Stimulated activated CD4-positive, alpha-beta T cell treated with anti-CD3 and anti-CD28 coated beads, Interleukin-15, amount 100 ng/mL, for 24 hours (primary cell): ENCODE results near the gene CASZ1.

Source experiments
- DNase-seq: peaks from one replicate; pipeline ENCODE4 v3.0.0-alpha.2; 2020

Gene CASZ1

DNA sequence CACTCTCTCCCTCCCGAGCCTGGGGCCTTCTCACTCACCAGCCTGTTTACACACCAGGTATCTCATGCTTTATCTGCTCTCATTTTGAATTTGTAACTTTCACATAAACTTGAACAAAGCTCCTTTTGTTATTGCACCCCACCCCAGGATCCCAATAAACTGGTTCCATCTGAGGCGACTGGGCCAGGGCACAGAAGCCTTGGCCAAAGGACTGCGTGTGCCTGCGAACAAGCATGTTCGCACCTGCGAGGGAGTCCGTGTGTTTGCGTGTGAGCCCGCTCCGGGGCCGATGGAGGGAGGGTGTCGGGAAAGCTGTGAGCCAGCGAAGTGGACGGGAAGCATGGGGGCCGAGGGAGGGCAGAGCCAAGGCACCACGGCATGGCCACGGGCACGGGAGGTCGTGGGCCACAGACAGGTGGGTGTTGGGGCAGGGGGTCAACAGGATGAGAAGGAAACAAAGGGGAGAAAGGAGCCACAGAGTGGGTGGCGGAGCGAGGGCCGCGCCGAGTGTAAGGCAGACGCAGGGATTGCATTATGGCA is 98.8 kb downstream of the CASZ1 start:
- no peak for DNase-seq

DNA sequence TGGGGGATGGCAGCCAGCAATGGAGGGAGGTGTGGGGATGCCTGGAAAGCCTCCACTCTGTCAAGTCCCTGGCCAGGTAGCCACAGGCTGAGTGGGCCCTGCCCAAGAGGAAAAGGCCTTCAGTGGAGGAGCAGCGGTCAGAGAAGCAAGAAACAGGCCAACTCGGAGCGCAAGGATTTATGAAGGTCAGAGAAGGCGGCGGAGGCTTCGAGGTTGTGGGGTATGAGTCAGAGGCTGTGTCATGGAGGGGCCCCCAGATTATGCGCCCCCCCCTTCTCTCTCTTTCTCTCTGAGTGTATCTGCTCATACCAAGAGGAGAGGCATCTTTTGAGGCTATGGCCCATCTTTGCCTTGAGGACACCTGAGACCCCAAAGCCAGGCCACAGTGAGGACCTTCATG is 99.5 kb downstream of the CASZ1 start:
- peak; percentile 43 for DNase-seq

DNA sequence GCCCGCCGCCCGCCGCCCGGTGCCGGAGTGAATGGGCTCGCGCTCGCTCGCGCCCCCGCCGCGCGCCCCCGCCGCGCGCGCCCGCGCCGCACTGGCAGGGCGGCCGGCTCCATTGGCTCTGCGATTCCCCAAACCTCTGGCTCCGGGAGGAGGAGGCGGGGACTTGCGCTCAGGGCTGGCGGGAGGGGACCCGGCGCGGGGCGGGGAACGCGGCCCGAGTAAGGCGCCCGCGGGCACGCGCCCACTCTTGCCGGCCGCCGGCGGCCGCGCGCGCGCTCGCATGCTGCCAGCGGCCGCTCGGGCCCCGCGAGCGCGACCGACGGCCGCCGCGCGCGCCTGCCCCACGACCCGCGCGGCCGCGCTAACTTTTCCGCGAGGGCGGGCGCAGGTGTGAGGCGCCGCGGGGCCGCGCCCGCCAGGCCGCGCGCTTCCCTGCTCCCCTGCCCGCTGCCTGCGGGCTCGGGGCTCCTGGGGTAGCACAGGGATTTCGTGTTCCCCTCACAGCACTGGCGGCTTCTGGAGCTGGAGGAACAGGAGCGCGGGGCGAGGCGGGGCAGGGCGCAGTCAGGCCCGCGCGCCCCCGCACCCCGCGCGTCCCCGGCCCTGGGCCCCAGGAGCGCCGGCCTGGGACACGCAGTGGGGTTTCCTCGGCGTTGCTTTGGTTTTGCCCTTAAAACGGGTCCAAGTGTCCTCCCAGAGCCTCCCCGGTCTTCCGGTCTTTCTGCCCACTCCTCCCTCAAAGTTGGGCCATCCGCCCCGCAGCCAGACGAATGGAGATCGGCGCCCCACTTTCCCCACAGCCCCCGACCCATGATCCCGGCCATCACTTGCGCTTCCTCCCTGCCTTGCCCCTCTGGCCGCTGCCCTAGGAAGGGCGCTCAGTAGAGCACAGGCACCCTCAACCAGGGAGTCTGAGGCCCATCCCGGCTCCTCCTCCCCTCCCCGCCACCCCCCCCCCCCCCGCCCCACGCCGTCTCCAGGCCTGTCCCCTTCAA is 101.5 kb downstream of the CASZ1 start:
- DNase-seq = peak; percentile 84

DNA sequence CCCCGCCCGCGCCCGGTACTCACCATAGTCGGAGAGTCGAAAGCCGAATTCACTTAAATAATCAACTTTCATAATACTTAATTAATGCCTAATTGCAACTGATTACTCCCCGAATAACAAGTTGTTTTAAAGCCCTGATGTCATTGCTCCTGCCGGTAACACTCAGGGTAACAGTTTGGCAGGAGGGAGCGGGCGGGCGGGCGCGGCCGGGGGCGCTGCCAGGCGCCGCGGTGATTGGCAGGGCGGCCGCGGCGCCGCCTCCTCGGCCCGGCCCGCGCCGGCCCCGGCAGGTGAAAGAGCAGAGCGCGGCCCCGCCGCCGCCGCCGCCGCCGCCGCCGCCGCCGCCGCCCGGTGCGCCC is 102.2 kb downstream of the CASZ1 start:
- peak; percentile 64 for DNase-seq

DNA sequence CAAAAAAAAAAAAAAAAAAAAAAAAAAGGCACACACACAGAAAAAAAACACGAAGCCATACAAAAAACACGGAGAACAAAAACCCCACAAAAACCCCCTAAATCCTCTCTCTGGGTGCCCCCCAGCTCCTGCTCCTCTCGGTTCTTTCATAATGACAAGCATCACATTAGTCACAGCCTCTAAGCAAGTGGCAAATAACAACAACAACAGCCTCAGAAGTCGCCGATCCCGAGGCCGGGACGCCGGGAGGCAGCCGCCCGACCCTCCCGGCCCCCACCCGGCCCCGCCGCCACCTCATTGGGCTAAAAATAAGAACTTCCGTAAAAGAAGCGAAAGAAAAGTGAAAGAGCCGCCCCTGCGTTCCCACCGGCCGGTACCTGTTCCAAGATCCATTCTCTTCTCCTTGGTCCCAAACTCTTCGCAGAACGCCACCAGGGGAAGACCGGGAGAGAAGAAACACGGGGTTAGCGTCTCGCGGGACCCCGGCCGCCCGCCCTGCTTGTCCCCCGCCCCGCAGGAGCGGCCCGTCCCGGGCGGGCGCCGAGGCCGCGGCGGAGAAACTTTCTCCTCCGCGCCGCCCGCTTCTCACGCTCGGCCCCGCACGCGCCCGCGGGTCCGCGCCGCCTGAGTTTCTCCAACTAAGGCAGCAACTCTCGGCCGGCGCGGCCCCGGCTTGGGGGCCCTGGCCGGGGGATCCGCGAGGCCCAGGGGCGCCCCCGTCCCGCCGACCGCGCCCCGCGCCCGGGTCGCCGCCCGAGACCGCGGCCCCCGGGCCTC is 102.8 kb downstream of the CASZ1 start:
- DNase-seq = peak; percentile 53

DNA sequence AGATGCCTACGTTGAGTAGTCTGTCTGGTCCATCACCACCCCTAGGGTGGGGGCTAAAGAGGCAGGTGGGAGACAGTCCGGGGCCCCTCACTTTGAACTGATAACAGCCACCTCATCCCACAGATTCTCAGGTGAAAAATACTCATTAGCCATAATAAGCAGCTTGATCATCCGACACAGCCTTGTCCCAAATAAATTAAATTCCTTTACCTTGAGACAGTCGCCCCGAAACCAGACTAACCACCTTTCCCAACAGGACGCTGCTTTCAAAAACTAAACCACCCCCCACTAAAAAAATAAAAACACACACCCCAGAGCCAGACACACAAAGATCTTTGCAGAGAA is 103.3 kb downstream of the CASZ1 start:
- DNase-seq = no peak

DNA sequence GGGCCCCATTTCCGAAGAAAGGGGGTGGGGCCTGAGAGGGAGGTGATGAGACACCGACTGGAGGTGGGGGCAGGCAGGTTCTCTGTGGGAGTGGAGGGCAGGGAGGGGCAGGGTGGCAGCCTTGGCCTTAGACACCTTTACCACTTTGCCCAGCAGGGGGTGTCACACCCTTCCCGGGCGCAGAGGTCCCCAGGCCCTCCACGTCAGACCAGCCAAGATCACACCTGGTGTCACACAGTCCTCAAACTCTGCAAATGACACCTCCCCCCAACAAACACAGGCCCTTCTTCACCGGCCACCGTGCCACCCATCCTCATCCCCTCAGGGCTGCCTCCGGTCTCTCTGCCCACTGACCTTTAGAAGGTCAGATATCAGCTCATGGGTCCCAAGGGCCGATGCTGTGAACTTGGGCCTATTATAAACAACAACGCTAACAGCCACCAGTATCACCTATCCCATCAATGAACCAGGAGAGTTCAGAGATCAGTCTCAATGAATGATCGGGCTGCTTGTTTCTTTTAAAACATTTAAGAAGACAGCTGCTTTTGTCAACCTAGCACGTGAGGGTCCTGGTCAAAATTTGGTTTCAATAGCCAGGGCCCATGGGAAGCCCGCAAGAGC is 103.9 kb downstream of the CASZ1 start:
- DNase-seq = peak; percentile 83

DNA sequence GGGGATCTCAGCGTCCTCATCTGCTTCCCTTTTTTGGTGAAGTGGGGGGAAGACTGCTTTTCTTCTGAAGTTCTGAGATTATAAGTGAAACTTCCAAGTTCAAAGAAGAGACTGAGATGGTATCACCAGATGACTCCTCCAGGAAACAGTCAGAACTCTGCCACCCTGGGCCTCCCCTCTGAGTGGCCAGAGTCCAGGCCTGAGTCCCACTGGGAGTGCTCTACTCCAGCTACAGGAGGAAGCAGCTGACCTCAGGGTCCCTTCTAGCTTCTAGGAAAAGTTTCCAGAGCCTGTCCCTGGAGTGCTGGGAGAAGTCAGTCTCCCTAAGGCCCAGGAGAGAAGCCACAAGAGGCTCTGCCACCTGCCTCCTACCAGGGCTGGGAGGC is 104.7 kb downstream of the CASZ1 start:
- DNase-seq = peak; percentile 45

DNA sequence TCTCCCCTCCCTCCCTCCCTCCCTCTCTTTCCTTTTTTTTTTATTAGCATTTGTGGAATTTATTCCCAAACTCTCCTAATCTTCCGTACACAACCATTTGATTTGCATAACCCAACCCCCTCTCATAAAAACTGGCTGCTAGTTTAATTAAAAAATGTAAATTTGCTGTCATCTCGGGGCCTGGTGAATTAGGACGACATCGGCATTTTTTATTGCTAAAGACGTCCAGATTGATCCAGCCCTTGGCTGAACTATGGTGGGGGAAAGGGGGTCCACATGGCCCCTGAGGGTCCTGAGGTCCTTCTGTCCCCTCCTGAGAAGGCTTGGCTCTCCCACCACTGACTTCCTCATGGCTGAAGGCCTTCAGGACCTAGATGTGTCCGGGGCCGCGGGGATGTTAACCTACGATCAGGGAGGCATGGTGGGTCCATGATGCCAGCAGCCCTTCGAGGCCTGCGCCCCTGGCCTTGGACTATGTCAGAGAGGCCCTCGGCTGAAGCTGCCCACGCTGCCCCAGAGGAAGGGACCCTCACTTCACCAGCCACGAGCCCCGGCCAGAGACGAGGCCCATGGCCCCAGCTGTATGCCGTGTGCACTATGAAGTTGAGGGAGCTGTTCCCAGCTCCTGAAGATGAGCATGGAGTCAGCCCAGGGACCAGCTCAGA is 105.2 kb downstream of the CASZ1 start:
- DNase-seq = no peak

DNA sequence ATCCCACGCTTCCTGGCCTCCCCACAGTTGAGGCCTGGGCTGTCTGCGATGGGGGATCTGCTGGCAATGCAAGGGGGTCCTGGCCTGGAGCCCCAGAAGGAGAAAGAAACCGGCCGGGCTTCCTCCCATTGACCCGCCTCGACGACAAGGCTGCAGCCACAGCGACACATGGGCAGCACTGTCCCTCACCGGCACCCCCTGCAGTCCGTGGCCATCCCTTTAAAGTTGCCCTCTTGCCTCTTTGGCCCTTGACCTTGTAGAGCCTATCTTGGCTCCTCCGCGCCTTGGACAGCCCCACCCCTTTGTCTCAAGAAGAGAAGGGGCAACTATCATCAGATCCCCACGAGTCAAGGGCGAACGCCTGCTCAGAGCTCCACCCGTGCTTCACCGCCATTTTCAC is 106.0 kb downstream of the CASZ1 start:
- DNase-seq = no peak

DNA sequence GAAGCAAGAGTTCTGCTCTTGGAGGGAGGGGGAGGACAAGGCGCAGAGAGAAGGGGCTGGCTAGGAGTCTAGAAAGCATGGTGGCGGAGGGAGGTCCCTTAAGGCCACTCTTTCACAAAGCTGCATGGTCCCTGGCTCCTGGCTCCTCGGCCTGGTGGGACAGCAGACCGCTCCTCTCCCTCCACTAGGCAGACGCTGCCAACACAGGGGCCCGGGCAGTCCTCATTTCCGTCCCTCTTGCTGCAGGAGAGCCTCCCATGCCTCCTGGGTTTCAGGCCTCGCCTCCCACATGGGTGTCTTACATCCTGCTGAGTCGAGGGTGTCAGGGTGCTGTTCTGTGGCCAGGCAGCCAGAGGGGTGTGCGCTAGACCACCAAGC is 108.0 kb downstream of the CASZ1 start:
- DNase-seq = no peak

DNA sequence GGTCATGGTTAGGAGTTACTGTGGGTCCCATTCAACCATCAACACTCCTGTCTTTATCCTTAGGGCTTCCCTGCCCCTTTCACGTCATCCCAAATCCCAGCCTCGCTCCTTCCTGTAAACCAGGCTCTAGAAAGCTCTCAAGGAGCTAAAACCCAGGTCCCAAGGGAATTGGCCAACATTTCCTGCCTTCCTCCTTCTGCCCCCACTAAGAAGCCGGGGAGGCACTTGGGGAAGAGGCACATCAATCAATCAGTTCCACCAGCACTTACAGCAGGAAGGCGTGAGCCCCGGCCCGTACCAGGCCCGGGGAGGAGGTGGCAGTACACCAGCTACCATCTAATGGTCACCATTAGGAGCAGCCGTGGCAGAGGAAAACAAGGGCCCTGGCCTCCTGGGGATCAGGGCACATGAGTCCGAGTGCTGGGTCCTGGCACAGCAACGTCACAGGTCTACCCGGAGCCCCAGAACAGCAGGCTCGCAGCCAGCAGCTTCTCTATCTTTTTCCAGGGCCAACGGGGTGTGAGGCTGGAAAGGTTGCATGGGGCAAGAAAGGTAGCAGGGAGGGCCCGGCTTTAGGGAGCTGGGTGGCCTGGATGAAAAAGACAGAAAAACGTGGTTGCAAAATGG is 108.6 kb downstream of the CASZ1 start:
- DNase-seq = no peak

DNA sequence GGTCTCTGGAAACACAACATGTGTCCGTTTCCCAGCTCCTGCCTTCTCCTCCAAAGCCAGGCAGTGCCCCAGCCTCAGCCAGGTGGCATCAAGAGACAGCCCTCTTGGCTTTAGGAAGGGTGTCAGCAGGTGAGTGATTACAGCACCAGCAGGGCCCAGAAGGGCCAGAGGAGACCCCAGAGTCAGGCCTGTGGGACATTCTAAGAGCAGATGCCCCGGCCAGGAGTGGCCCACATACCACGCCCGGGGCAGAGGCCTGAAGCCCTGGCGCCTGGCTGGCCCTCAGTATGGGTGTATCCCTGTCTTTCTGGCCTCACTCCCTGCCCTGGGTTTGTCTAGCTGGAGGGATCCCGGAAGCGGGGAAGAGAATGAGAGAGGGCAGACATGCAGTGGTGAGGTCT is 109.2 kb downstream of the CASZ1 start:
- DNase-seq = no peak

DNA sequence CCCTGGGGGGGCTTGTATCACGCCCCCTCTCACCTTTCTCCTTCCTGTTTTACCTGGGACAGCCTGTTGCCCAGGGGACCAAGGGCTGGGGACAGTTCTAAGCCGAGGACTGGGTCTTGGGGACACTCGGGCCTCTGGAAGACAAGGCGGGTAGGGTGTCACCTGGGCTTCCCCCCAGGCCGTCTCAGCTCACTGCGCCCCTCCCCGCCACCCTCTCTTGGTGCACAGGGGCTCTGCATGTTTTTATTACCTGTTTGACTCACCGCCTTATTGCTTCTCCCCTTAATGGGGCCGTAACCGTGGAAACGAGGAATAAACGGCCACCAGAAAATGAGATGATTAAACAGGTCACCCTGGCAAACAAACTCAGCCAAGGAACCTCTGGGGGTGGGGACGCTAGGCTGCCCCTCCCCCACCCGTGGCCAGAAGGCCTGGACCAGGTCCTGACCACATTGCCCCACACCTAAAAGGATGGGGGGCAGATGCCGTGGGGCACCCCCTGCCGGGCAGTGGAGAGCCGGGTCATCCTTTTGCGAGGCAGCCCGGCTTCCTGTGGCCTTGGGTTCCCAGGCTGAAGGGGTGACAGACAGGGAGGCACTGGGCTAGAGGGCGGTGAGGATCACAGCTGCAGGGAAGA is 109.9 kb downstream of the CASZ1 start:
- DNase-seq = no peak

DNA sequence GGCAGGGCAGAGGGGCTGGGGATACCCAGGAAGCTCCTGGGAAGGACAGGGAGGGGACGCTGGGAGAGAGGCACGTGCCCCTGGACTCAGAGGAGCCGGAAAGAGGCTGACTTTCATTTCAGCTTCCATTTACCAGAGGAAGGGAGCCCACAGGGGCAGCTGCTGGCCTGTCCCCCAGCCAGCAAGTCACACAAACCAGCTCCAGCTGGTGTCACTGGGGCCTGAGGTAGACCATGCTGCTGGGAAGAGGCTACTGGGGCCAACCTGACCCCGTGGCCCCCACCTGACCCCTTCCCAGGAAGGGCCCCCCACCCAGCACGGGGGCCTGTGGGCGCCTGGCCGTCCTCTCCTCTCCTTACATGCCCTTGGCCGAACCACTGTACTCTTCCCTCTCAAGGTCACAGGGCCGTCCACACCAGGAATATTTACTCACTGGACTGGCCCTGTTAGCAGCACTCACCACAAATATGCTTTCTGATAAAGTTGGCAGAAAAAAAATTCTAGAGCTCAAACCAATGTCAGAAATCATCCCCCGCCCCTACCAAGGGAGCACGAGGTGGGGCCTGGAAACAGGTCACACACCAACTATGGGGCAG is 110.5 kb downstream of the CASZ1 start:
- no peak for DNase-seq

DNA sequence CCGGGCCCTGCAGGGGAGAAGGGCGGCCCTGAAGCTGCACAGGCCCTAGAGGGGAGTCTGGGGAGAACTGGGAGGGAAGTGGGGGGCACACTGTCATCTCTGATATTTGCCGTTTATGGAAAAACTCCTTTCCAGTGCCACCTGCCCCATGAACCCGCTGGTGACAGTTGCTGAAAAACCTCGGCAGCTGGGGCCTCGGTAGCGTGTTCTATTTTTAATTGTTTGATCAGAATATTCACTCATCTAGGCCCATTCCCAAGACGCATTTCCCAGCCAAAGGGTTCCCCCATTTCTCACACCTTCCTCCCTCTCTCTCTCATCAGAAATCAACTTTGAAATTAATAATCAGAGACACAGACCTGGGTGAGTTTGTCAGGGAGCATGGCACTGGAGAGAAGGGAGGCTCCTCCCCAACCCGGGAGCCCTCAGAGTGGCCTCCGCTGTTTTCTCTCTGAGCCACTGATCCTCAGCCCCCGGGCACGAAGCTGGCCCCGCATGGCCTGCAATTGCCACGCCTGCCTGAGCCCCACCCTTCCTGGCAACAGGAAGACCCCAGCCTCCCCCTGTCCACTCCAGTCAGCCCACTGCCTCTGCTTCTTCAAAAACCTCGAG is 111.1 kb downstream of the CASZ1 start:
- no peak for DNase-seq

DNA sequence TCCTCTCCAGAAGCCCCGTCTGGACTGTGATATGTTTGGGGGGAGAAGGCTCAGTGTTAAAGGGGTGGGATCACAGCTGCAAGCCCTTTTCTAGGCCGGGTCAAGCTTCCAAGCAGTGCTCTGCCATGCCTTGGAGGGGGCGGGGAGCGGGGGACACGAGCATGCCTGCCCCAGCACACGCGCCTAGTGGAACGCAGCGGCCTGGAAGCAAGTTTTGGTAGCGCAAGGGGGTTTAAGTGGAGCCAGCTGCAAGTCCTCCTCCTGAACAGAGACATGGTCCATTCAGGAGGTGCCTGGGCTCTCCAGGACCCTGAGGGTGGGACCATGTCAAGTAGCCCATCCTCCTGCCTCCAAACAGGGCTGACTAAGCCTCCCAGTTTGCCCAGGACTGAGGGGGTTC is 112.2 kb downstream of the CASZ1 start:
- no peak for DNase-seq

DNA sequence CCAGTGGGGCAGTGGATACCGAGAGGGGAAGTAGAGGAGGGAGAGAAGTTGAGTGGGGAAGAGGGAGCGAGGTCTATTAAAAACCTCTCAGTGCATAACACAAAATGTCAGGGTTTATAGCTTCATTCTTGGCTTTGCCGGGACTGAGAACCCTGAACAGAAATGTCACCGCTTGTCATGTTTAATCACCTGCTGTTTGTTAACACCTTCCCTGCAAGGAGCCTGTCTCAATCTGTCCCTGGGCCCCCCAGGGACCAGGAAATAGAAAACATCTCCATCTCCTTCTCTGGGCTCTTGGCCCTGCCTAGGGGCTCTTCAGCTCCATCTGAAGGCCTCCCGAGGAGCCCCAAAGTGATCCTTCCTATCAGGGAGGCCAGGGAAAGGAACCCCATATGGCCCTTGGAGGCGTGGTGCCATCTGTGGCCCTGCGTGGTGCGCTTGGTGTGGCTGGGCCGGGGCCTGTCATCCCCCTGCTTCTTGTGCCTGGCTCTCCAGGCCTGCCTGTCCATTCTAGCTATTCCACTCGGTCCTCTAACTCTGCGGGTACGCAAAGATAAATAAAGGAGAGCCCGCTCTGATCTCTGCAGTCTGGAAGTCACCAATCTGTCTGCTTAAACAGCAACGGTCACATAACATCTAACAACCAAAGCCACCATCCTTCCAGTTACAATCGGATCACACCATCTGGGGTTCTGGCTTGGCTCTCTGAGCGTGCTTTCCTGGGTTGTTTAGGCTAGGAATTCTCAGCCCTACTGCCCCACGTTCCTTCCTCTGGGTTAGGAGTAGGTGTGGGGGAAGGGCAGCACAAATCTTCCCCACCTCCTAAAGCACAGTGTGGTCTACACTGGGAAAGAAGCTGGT is 113.8 kb downstream of the CASZ1 start:
- no peak for DNase-seq

DNA sequence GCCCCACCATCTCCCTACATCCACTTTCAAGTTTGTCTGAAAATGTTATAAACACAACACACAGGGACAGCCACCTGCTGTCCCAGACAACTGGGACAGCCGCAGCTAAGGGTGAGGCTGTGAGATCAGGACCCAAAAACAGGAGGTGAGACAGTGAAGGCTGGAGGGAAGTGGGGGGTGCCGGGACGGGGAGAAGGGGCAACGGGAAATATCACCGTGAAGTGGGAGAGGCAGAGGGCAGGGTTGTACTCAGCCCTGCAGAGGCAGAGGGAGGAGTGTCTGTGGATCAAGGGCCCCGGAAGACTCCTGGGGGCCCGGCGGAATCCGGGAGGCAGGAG is 114.4 kb downstream of the CASZ1 start:
- no peak for DNase-seq
